Heart left ventricle (tissue), 16 donors: ENCODE measurements around the gene DNMT1. TPM values are rescaled to one million over a fixed set of nuclear protein-coding genes. Genes with fewer than 3 reads are reported as not detected.

Experiments
- ATAC-seq, 4 donors: fragments of 200-7000 bp; cut with Tn5 transposase; one replicate each; pipeline ENCODE4 v1.9.1; 2020 to 2022; ENCODE audit warnings: moderate library complexity in 4 of 4, mild to moderate bottlenecking in 3 of 4, moderate number of reproducible peaks in 1 of 4
- DNase-seq, 5 donors: peaks; one replicate each; pipeline ENCODE4 v3.0.0-alpha.2; 2020
- H3K27ac ChIP-seq, 12 donors: fragments of 200-600 bp; sonication (generic) in 4 of 12; one replicate each; pipeline versions ENCODE4 v1.5.0 to v1.8.0; 2016 to 2022; ENCODE audit warnings: mild to moderate bottlenecking in 2 of 12
- H3K27me3 ChIP-seq, 9 donors: fragments of 200-600 bp; sonication (generic) in 2 of 9; one replicate each; pipeline versions ENCODE4 v1.5.1 to v1.8.0; 2016 to 2022; ENCODE audit warnings: mild to moderate bottlenecking in 3 of 9
- H3K36me3 ChIP-seq, 9 donors: fragments of 200-600 bp; sonication (generic) in 2 of 9; one replicate each; pipeline versions ENCODE4 v1.5.0 to v1.8.0; 2018 to 2022; ENCODE audit warnings: mild to moderate bottlenecking in 2 of 9
- H3K4me1 ChIP-seq, 12 donors: fragments of 200-600 bp; sonication (generic) in 4 of 12; one replicate each; pipeline versions ENCODE4 v1.5.0 to v1.8.0; 2016 to 2022; ENCODE audit warnings: mild to moderate bottlenecking in 3 of 12
- H3K4me3 ChIP-seq, 12 donors: fragments of 200-600 bp; sonication (generic) in 4 of 12; one replicate each; pipeline versions ENCODE4 v1.5.0 to v1.8.0; 2017 to 2022; ENCODE audit warnings: mild to moderate bottlenecking in 9 of 12, moderate library complexity in 4 of 12
- H3K9me3 ChIP-seq, 12 donors: fragments of 200-600 bp; sonication (generic) in 4 of 12; one replicate each; pipeline versions ENCODE4 v1.5.0 to v1.8.0; 2016 to 2022; ENCODE audit warnings: mild to moderate bottlenecking in 1 of 12
- CTCF ChIP-seq, 12 donors: fragments of 200-600 bp; sonication (generic) in 4 of 12; IDR thresholded peaks; one replicate each; pipeline versions ENCODE4 v1.5.0 to v1.8.0; 2018 to 2022; ENCODE audit warnings: antibody characterized with exemption in 12 of 12, mild to moderate bottlenecking in 5 of 12
- POLR2A ChIP-seq, 2 donors: fragments of 450-650 bp; IDR thresholded peaks; one replicate each; pipeline ENCODE4 v1.6.1; 2017; ENCODE audit warnings: antibody characterized with exemption in 2 of 2, mild to moderate bottlenecking in 2 of 2, moderate library complexity in 2 of 2
- WGBS, 4 donors: extraction: QIAGEN DNeasy Blood & Tissue Kit in 2 of 4; methylation state at CpG; one replicate each; pipeline versions ENCODE4 v1.1.5 to v1.1.7; 2013 to 2018; 5-methylcytosine and 5-hydroxymethylcytosine counted together
- intact Hi-C, 10 donors: fragments of 100-400 bp; cut with DNase I; formaldehyde crosslinking; loops; one replicate each; pipeline versions ENCODE4 v1.11.1 to v1.14.2; 2022
- polyA plus RNA-seq, 2 donors: library from polyadenylated mRNA; stranded (reverse); fragments of 200-250 nt; gene quantifications; one replicate each; pipeline ENCODE4 v1.2.3, GENCODE V29; 2013
- total RNA-seq, 9 donors: library from RNA; depleted of rRNA in 2 of 9; stranded (reverse); fragments of >200 nt in 2 of 9; fragmentation: NEBNext Ultra II Directional in 3 of 9; extraction: Animal tissue kit (Norgen Biotek cat#: 25700) in 3 of 9; gene quantifications; one replicate each; pipeline versions ENCODE4 v1.1.0 to v1.2.4, GENCODE V29; 2016 to 2023
- donor health status: ischemic (EF 13 %, LVEDD 7.1; RV severe dilation, severe dysfunction).
- donor health status: healthy with polysubstance abuse.
- donor health status: DM: no; HTN: yes; CAD: no.
- donor health status: DM: no; HTN: no; CAD: no.
- donor health status: ischemic (EF 25% LVEDD 6.9; RV normal size, moderate dysfunction).
- donor health status: ischemic (EF 25% LVEDD 5.7; RV mildly dilated, moderate dysfunction).
- donor health status: healthy.
- donor health status: DM: yes; HTN: yes; CAD: no.
- donor health status: ischemic (EF 35%, LVEDD 5.7; RV mildly dilated, moderate dysfunction).
- donor health status: nonischemic (EF 11% LVEDD 7.7; RV severe dilation, severe dysfunction).
- donor health status: DM: yes; HTN: yes; CAD: no.
- donor health status: PGD.
- donor health status: ischemic (EF 29% LVEDD 5.4; RV normal size, mild dysfunction).
- donor health status: nonischemic (EF 23%, LVEDD 6.1; RV moderate dilation, normal function).

The DNMT1 gene
- total and polyA plus RNA-seq, 11 donors = 16.1 to 61.6 (median 25.0) TPM

DNA sequence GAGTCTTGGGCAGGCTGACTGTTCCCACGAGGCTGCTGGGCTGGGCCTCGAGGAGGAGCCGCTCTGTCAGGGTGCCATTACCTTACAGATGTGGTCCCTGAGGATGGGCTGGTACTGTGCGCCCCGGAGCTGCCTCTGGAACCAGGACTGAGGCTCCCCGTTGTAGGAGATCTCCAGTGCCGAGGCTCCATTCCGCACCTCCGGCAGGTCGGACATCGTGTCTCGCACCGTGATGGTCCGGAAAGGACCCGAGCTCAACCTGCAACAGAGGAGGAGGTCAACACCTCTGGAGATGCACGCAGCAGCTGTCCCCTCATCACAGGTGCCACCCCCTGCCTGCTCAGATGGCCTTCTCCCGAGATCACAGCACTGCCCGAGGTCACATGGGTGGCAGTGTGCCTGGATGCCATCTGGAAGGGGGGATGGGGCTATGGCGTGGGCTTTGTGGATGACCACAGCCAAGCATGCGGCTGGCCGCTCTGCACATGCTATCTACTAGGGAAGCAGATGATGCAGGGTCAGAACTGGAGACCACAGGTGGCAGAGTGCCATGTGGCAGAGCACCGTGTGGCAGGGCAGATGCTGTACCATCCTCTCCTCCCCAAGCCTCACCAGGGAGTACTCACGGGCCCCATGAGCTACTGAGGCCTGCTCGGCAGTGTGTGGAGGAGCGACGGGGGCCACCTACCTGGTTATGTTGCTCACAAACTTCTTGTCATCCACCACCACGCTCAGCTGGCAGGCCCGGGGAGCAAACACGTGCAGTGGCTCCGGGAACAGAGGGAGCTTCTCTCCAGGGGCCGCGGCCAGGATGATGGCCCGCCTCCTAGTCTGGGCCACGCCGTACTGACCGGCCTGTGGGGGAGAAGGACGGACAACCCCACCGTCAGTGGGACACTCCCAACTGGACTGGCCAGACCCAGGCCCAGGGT, 56.7 kb downstream of the DNMT1 start:
- no peaks in the 10 kb centered on the region for H3K4me1 ChIP-seq
- no peaks in the 10 kb centered on the region for H3K27me3 ChIP-seq
- intact Hi-C loops = no loop called here
- 89 to 95% (median 92%) methylated on average over 24 to 38 of the region's 38 CpGs for WGBS, 4 donors
- no peaks in the 10 kb centered on the region for H3K9me3 ChIP-seq
- H3K27ac ChIP-seq = no peak overlapping the region
- TF ChIP-seq POLR2A (IDR thresholded peaks at IDR 0.05) (no peak), CTCF (IDR thresholded peaks at IDR 0.05) (no peak)
- peaks cover 0 to 100% (median 94%) of the 10 kb centered on the region in 9 donors for H3K36me3 ChIP-seq
- peak in 2 of 4 donors; percentile 14 to 61 for ATAC-seq
- DNase-seq = no peak
- no peak overlapping the region for H3K4me3 ChIP-seq

- Histone ChIP-seq H3K27ac (no peak overlapping the region), H3K36me3 (peaks cover 0 to 100% (median 93%) of the 10 kb centered on the region in 9 donors), H3K9me3 (no peaks in the 10 kb centered on the region), H3K4me1 (peaks cover 0 to 3% (median 0%) of the 10 kb centered on the region in 12 donors), H3K4me3 (no peak overlapping the region), H3K27me3 (no peaks in the 10 kb centered on the region)
- TF ChIP-seq CTCF (IDR thresholded peaks at IDR 0.05) (no peak), POLR2A (IDR thresholded peaks at IDR 0.05) (no peak)
- 92 to 98% (median 96%) methylated on average over 5 to 14 of the region's 14 CpGs for WGBS, 4 donors
- intact Hi-C loops = no loop called here
- ATAC-seq (no peak), DNase-seq (no peak)
Measured at GRCh38 chr19:10136936-10137335, 57.8 kb downstream of the DNMT1 start.

DNA sequence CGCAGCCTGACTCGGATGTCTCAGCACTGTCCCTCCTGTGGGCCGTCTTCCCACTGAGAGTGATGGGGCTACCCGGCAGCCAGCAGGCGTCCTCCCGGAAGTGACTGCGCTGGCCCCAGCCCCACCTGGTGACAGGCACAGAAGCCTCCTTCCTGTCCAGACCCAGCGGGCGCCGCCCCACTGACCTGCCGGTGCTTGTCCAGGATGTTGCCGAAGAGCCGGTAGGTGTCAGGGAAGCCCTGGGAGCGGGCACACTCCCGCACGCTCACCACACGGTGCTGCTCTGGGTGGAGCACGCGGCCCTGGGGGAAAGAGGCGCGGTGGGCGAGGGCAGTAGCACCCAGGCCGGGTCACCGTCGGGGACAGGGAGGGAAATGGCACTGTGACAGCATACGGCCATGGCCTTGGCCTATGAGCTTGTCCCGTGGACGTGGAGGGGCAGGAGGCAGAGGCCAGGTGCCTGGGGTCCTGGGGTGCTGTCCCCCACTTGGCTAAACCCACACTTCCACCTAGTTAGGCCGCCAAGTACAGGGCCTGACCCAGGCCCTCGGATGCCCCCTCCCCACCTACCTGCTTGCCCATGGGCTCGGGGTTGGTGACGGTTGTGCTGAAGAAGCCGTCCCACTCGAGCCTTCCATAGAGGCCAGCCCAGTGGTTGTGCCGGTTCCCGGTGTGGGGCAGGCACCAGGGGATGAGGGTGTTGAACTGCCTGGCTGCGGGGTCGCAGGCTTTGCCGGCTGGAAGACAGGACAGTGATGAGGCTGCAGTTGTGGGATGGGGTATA, 59.0 kb downstream of the DNMT1 start:
- H3K27me3 ChIP-seq = no peaks in the 10 kb centered on the region
- TF ChIP-seq CTCF (IDR thresholded peaks at IDR 0.05) (no peak), POLR2A (IDR thresholded peaks at IDR 0.05) (no peak)
- ATAC-seq (peak in 1 of 4 donors; percentile 9), DNase-seq (no peak)
- no peak overlapping the region for H3K4me3 ChIP-seq
- no peaks in the 10 kb centered on the region for H3K9me3 ChIP-seq
- WGBS, 4 donors = 89 to 92% (median 91%) methylated on average over 26 to 39 of the region's 39 CpGs
- H3K36me3 ChIP-seq = peaks cover 0 to 100% (median 90%) of the 10 kb centered on the region in 9 donors
- intact Hi-C loops = no loop called here
- peaks cover 0 to 7% (median 0%) of the 10 kb centered on the region in 12 donors for H3K4me1 ChIP-seq
- no peak overlapping the region for H3K27ac ChIP-seq

DNA sequence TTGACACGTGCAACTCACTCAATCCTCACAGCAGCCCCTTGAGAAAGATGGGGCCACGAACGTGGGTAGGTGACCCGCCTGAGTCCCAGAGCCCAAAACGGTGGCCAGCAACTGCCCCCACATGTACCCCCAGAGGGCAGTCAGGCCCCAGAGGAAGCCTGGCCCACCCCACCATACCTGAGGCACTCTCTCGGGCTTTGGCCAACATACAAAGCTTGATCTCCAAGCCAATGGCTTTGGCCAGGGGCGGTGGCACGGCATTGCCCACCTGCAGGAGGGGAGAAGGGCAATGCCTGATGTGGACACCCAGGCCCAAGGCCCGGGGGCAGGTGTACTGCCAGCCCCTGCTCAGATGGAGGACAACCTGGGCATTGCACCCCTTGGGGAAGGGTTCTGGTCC, 60.7 kb downstream of the DNMT1 start:
- Histone ChIP-seq H3K27me3 (no peaks in the 10 kb centered on the region), H3K4me3 (no peak overlapping the region), H3K9me3 (no peaks in the 10 kb centered on the region), H3K27ac (no peak overlapping the region), H3K36me3 (peaks cover 0 to 99% (median 75%) of the 10 kb centered on the region in 9 donors), H3K4me1 (peaks cover 0 to 7% (median 0%) of the 10 kb centered on the region in 12 donors)
- no peak for ATAC-seq
- DNase-seq = no peak
- intact Hi-C loops = no loop called here
- 84 to 93% (median 92%) methylated on average over 5 to 9 of the region's 9 CpGs for WGBS, 4 donors
- no peak for TF ChIP-seq POLR2A (IDR thresholded peaks at IDR 0.05)
- TF ChIP-seq CTCF (IDR thresholded peaks at IDR 0.05) = no peak
